Measurements from ENCODE around the gene AFAP1L1.

The AFAP1L1 gene

GRCh38 chr5:149285153-149285552, 13.5 kb downstream of the AFAP1L1 start (continued):
- no peak for TF ChIP-seq ESRRG (CRISPR knock-in tag; IDR thresholded peaks at IDR 0.05)
- TF ChIP-seq ZFP30 (CRISPR knock-in tag; IDR thresholded peaks at IDR 0.05) = no peak
- TF ChIP-seq RARB (CRISPR knock-in tag; IDR thresholded peaks at IDR 0.05) = no peak
- TF ChIP-seq OSR1 (CRISPR knock-in tag; IDR thresholded peaks at IDR 0.05) = no peak
- no peak for TF ChIP-seq TSHZ2 (CRISPR knock-in tag; IDR thresholded peaks at IDR 0.05)

GRCh38 chr5:149288436-149288835, 16.8 kb downstream of the AFAP1L1 start:
- no peak for ATAC-seq
- no peak for TF ChIP-seq ZNF70 (CRISPR knock-in tag; IDR thresholded peaks at IDR 0.05)
- TF ChIP-seq GLIS3 (CRISPR knock-in tag; IDR thresholded peaks at IDR 0.05) = no peak
- TF ChIP-seq ZNF8 (CRISPR knock-in tag; IDR thresholded peaks at IDR 0.05) = no peak
- no peak for TF ChIP-seq PATZ1 (CRISPR knock-in tag; IDR thresholded peaks at IDR 0.05; ENCODE audit: borderline replicate concordance)
- TF ChIP-seq ISL1 (CRISPR knock-in tag; IDR thresholded peaks at IDR 0.05) = no peak
- TF ChIP-seq BACH2 (CRISPR knock-in tag; IDR thresholded peaks at IDR 0.05; ENCODE audit: borderline replicate concordance) = no peak
- TF ChIP-seq CSDC2 (CRISPR knock-in tag; IDR thresholded peaks at IDR 0.05) = no peak
- TF ChIP-seq ZC3H10 (CRISPR knock-in tag; IDR thresholded peaks at IDR 0.05) = no peak
- no peak for TF ChIP-seq ESRRG (CRISPR knock-in tag; IDR thresholded peaks at IDR 0.05)
- TF ChIP-seq CREB5 (CRISPR knock-in tag; IDR thresholded peaks at IDR 0.05; ENCODE audit: low read depth) = no peak
- TF ChIP-seq ZNF565 (CRISPR knock-in tag; conservative IDR thresholded peaks at IDR 0.05; ENCODE audit: low read depth) = no peak
- TF ChIP-seq OSR1 (CRISPR knock-in tag; IDR thresholded peaks at IDR 0.05) = no peak
- no peak for TF ChIP-seq SNAI2 (CRISPR knock-in tag; IDR thresholded peaks at IDR 0.05)

- TF ChIP-seq TOX (CRISPR knock-in tag; IDR thresholded peaks at IDR 0.05; ENCODE audit: borderline replicate concordance) (no peak), SNAI2 (CRISPR knock-in tag; IDR thresholded peaks at IDR 0.05) (no peak), GLIS3 (CRISPR knock-in tag; IDR thresholded peaks at IDR 0.05) (no peak), OSR1 (CRISPR knock-in tag; IDR thresholded peaks at IDR 0.05) (no peak), RARB (CRISPR knock-in tag; IDR thresholded peaks at IDR 0.05) (no peak)
- no peak for ATAC-seq
These were observed 17.6 kb downstream of the AFAP1L1 start for GRCh38 chr5:149289301-149289700.

GRCh38 chr5:149294872-149295829, 23.5 kb downstream of the AFAP1L1 start:
- ATAC-seq = no peak
- TF ChIP-seq ZFP30 (CRISPR knock-in tag; IDR thresholded peaks at IDR 0.05) = no peak
- no peak for TF ChIP-seq ZFP3 (CRISPR knock-in tag; IDR thresholded peaks at IDR 0.05)
- TF ChIP-seq OSR1 (CRISPR knock-in tag; IDR thresholded peaks at IDR 0.05) = no peak
- TF ChIP-seq ARNTL (CRISPR knock-in tag; IDR thresholded peaks at IDR 0.05; ENCODE audit: borderline replicate concordance, low read depth) = no peak
- no peak for TF ChIP-seq ZNF70 (CRISPR knock-in tag; IDR thresholded peaks at IDR 0.05)
- TF ChIP-seq POU6F1 (CRISPR knock-in tag; IDR thresholded peaks at IDR 0.05; ENCODE audit: borderline replicate concordance, low read depth) = no peak
- TF ChIP-seq ISL1 (CRISPR knock-in tag; IDR thresholded peaks at IDR 0.05) = no peak
- TF ChIP-seq PATZ1 (CRISPR knock-in tag; IDR thresholded peaks at IDR 0.05; ENCODE audit: borderline replicate concordance) = no peak
- TF ChIP-seq TOX (CRISPR knock-in tag; IDR thresholded peaks at IDR 0.05; ENCODE audit: borderline replicate concordance) = no peak
- TF ChIP-seq RARB (CRISPR knock-in tag; IDR thresholded peaks at IDR 0.05) = no peak
- TF ChIP-seq ZNF565 (CRISPR knock-in tag; conservative IDR thresholded peaks at IDR 0.05; ENCODE audit: low read depth) = no peak
- TF ChIP-seq TCF4 (CRISPR knock-in tag; IDR thresholded peaks at IDR 0.05; ENCODE audit: borderline replicate concordance) = no peak
- no peak for TF ChIP-seq TSHZ2 (CRISPR knock-in tag; IDR thresholded peaks at IDR 0.05)
- TF ChIP-seq ESRRG (CRISPR knock-in tag; IDR thresholded peaks at IDR 0.05) = no peak
- TF ChIP-seq PPARA (CRISPR knock-in tag; IDR thresholded peaks at IDR 0.05; ENCODE audit: borderline replicate concordance) = no peak
